ENCODE results near the gene NFKBIE.

NFKBIE gene

GRCh38 chr6:44224029-44224964 lies 41.1 kb downstream of the NFKBIE start:
- peak in 1 of 2 experiments; percentile 60 for DNase-seq

GRCh38 chr6:44223319-44224028 lies 41.9 kb downstream of the NFKBIE start, which contains the start of gene SLC29A1:
Gene SLC29A1 (plus strand): TSS chr6:44223595. CDS start chr6:44227314, 3,719 bp downstream.
- DNase-seq = peak; percentile 46 to 77

- DNase-seq = no peak
These were observed 42.6 kb downstream of the NFKBIE start for GRCh38 chr6:44222486-44223318.

- no peak for DNase-seq
These were observed 43.4 kb downstream of the NFKBIE start for GRCh38 chr6:44221961-44222335.

- peak; percentile 56 to 82 for DNase-seq
These were observed 43.9 kb downstream of the NFKBIE start for GRCh38 chr6:44221291-44221960.

GRCh38 chr6:44220913-44221290 lies 44.4 kb downstream of the NFKBIE start:
- no peak for DNase-seq

GRCh38 chr6:44219815-44220784 lies 45.3 kb downstream of the NFKBIE start:
- peak in 1 of 2 experiments; percentile 64 for DNase-seq

- DNase-seq = peak; percentile 39 to 64
These were observed 46.1 kb downstream of the NFKBIE start for GRCh38 chr6:44219053-44219814.

- peak in 1 of 2 experiments; percentile 30 for DNase-seq
These were observed 47.8 kb downstream of the NFKBIE start for GRCh38 chr6:44217332-44218143.

- peak; percentile 25 to 86 for DNase-seq
These were observed 48.5 kb downstream of the NFKBIE start, which contains the start of gene MYMX for GRCh38 chr6:44216677-44217331. Gene MYMX (plus strand): TSS chr6:44216926. CDS start chr6:44217472, 546 bp downstream.

- DNase-seq = no peak
These were observed 51.0 kb downstream of the NFKBIE start for GRCh38 chr6:44214307-44214706.

- DNase-seq = no peak
These were observed 54.1 kb downstream of the NFKBIE start for GRCh38 chr6:44211284-44211683.
